Fibroblast of skin of right quadriceps (primary cell): ENCODE measurements around the gene MYO1E.
"Not testable (repeated sequence)": the region's sequence is repeated elsewhere in the genome, so short reads cannot be mapped to it uniquely, and the experiment has no call there.

Source experiments
- DNase-seq: peaks from one replicate; pipeline ENCODE4 v3.0.0-alpha.2; 2013

MYO1E gene

DNA sequence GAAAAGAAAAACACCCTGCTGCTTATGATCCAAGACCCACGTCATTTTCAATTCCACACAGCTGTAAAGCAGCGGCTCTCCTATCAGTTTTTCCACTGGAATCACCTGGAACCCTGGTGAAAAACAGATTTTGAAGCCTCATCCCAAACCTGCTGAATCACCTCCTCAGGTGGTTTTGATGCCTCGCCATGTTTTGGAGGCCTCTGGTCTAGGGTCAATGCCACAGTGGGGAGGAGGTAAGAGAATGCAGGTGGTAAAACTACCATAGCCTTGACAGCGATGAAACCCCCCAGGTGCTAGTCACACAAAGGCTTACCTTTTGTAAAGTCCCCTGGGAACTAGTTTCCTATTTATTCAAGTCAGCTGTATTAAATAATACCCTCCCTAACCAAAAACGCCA, 24.8 kb downstream of the MYO1E start:
- no peak for DNase-seq

GRCh38 chr15:59346951-59347350, 25.7 kb downstream of the MYO1E start:
- no peak for DNase-seq

GRCh38 chr15:59345326-59345725, 27.3 kb downstream of the MYO1E start:
- DNase-seq = no peak

DNA sequence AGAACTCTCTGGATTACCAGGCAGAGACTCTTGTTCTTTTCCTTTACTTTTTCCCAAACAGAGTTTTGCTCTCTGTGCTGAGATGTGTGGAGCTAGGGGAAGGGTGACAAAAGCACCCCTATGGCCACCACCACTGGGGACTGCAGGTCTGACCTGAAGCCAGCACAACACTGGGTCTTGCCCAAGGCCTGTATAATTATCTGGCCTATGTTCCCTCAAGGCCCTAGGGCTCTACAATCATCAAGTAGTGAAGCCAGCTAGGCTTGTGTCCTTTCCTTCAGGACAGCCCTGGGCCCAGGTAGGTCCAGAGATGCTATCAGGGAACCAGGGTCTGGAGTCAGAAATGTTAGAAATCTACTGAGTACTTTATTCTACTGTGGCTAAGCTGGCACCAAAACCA, 28.4 kb downstream of the MYO1E start:
- no peak for DNase-seq

DNA sequence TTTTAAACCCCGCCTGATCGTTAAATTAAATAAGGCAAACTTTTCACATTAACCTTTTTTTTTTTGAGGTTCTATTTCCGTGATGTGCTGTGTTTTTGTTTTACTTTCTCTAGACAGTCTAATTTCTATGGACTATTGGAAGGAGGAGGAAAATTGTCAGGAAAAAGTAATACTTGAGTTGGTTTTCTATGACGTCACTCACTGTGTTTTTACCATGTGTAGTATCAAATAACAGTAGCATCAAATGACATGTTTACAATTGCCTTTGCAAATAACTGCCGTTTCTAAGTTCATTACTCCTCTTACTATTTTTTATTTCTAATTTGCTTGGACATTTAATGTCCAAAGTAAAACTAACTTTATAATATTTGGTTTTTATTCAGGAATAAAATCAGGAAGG, 32.3 kb downstream of the MYO1E start:
- DNase-seq = no peak

DNA sequence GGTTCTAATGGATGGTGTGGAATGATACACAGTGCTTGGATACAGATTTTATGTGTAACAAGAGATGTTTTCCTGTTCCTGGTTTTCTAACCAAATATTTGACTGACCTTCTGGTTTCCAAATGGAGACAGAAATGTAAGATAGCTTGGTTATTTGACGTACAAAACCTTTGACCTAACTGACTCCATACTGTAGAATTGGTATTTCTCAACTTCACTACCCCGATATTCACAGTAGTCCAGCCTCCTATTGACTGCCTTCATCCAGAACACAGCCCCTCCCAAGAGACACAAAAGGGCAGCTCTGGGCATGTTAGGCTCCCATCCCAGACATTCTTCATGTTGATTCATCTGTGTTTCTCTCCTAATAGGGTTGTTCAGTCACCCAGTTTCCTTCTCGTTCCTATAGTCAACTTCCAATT, 33.4 kb downstream of the MYO1E start:
- peak; percentile 66 for DNase-seq

- no peak for DNase-seq
These were observed 34.3 kb downstream of the MYO1E start for GRCh38 chr15:59338414-59338813.

DNA sequence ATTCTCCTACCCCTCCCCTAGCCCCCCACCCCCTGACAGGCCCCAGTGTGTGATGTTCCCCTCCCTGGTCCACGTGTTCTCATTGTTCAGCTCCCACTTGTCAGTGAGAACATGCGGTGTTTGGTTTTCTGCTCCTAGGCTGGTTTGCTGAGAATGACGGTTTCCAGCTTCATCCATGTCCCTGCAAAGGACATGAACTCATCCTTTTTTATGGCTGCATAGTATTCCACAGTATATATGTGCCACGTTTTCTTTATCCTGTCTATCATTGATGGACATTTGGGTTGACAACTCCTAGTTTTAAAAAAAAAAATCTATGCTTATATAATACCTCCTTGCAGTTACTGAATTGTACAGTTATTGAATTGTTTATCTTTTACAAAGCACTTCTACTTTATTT, 35.9 kb downstream of the MYO1E start:
- DNase-seq = not testable (repeated sequence)

DNA sequence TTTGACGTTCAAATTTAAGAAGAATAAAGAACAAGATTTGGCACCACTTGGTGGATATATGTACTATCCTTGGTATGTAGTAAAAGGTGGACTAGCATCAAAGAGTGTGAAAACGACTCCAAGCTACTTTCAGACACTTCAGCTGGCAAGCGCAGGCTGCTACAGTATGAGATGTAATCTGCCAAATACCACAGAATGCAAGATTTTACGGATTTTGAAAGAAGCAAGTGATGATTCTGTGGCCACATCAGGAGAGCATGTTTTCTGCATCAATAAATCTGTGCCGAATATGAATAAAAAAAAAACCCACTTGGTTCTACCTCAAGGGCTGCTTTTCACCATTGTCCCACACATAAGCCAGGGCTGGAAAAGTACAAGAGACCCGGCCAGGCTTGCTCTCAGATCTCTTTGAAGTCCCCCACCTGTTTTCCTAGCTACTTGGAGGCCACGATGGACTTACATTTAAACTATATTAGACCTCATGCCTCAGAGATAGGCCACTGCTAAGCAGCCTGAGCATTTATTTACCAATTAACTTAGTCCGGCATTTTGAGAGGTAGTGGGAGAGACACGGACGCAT, 37.4 kb downstream of the MYO1E start:
- peak; percentile 29 for DNase-seq

- DNase-seq = no peak
These were observed 38.6 kb downstream of the MYO1E start for GRCh38 chr15:59334076-59334415.

- no peak for DNase-seq
These were observed 39.1 kb downstream of the MYO1E start for GRCh38 chr15:59333401-59334075.

DNA sequence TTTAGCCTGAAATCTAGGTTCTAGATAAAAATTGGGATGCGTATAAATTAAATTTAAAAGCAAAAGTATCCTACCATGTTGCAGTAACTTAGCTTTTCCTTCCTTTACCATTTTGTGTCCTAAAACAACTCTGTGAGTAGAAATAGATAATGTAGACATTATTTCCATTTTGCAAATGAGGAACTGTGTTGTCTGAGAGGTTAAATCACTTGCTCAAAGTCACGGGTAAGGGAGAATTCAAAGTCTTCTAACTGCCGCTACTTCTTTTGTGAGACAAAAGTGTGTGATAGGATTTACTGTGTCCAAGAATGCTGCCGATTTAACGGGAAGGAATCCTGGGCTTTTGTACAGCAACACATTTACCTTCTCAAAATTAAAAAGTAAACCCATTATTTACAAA, 40.7 kb downstream of the MYO1E start:
- DNase-seq = no peak

- no peak for DNase-seq
These were observed 42.0 kb downstream of the MYO1E start for GRCh38 chr15:59330649-59331048.

DNA sequence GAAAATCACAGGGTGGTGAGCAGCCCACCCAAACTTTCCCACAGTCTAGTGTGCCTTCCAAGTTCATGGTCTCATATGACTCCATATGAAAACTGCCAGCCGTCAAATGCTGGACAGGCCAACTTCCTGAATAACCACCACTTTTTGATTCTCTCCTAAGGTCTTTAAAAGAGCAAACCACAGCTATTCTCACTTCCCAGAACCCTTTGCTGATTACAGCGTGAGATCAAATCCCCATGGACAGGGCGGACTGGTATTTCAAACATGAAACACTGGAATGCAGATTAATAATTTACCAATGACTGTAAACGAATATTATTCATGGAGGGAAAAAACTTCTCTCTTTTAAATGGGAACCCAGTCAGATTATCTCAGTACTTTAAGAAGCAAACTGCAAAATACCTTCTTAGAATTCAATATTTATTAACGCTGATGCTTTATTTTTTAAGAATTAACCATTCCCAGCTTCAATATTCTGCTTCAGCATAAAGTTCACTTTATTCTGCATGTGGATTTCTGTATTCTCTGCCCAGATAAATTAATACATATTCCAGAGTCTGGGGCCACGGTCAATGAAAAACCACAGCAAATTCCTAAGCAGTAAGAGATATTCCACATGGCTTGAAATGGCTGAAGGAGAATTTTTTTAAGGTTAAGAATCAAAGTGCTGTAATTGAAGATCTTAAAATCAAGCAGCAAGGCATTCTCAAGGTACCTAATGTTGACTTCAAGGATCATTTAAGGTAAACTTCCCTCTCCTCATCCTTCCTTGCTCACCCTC, 42.9 kb downstream of the MYO1E start:
- DNase-seq = peak; percentile 90

GRCh38 chr15:59329091-59329490, 43.6 kb downstream of the MYO1E start:
- DNase-seq = no peak

GRCh38 chr15:59327942-59328341, 44.7 kb downstream of the MYO1E start:
- DNase-seq = no peak

DNA sequence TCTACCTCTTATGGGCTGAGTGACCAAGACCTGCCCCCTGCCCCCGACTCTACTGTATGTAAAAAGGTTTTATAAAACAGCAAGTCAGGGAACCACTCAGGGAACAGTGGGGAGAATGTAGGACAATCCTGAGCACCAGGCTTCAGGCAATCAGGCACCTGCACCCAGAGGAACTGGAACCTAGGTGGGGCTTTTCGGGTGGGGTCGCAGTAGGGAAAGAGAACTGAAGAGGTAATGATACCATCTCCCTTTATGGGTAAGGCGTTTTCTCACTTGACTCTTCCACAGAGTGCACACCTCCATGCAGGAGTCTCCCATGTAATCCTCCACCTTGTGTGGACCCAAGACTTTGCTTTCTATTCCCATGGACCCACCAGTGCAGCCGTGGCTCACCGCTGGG, 45.8 kb downstream of the MYO1E start:
- DNase-seq = no peak

- DNase-seq = no peak
These were observed 50.5 kb downstream of the MYO1E start for GRCh38 chr15:59322056-59322759.

GRCh38 chr15:59321000-59321689, 51.5 kb downstream of the MYO1E start:
- DNase-seq = no peak

DNA sequence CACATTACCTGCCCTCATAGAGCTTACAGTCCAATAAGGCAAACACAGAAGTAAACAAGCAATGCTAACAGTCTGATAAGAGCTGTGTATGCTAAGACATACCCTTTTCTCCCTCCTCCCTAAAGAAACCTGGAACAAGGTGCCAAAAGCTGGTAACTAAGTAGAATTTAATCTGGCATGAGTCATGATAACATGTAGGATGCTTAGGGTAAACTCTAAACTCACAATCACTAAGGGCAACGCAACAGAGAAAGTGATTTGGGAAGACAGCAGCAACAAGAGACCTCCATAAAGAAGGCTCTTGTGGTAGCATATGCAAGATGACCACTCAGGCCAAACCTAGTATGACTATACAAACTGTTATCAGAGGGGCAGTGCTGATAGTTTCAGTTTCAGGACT, 55.5 kb downstream of the MYO1E start:
- DNase-seq = no peak

- peak; percentile 69 for DNase-seq
These were observed 56.7 kb downstream of the MYO1E start for GRCh38 chr15:59315914-59316451.

DNA sequence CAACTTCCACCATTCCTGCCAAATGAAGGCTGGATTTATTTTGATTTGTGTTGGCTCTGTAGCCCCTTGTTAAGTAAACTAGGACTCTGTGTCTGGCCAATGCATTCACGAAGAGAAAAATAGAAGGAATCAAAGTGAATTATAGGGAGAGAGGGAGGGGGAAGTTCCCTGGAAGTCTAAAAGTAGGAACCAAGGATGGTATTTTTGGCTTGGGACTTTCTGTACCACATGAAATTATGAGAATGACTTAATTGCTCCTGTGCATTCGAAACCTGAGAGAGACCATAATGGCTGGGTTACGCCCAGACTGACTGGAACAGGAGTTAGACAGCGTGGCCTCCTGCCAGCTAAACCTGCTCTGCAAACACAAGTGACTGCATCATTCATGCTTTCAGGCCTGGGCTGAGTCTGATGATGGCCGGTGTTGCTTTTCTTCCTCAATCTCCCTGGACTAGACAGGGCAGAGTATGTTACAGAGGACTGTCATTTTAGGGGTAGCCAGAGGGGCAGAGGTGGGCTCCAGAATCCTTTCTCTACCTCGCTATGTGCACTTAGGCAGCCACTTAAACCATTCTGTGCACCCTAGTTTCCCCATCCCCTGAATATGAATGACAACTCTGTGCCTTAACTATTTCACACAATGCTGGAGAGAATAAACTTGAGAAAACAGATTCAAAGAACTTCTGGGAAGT, 58.9 kb downstream of the MYO1E start:
- peak; percentile 55 for DNase-seq
